H1 (cell line): ENCODE measurements around the gene GMPR2. TPM values are rescaled to one million over a fixed set of nuclear protein-coding genes. Genes with fewer than 3 reads are reported as not detected.
A peak's percentile ranks its signal among the peaks of the same experiment; 100 is the strongest.

Source experiments
- CTCF ChIA-PET: fragments of 300-600 bp; sonication (Branson Sonifier 250); formaldehyde crosslinking; loops from one replicate; lab custom pipeline; 2021; ENCODE audit not compliant: partially characterized antibody; lab: Charles Lee
- POLR2A ChIA-PET: fragments of 300-600 bp; sonication (Branson Sonifier 250); formaldehyde crosslinking; loops from one replicate; lab custom pipeline; 2021; ENCODE audit warnings: inconsistent platforms; ENCODE audit not compliant: partially characterized antibody; lab: Charles Lee
- DNase-seq, 2 experiments: peaks; one replicate each; pipeline versions ENCODE4 v3.0.0 to v3.0.0-alpha.2; 2010 to 2022; ENCODE audit warnings: low spot score in 2 of 2, low read depth in 1 of 2, mixed read lengths in 1 of 2
- FAIRE-seq: peaks from 2 replicates; lab custom pipeline; 2011; peaks lifted over from hg19 to GRCh38; lab: Jason Lieb, UNC
- H2AFZ ChIP-seq: 2 replicates; pipeline ENCODE4 v1.8.1; 2012; ENCODE audit warnings: low read length, inconsistent platforms
- H2AK5ac ChIP-seq: 2 replicates; pipeline ENCODE4 v1.6.1; 2013; ENCODE audit warnings: low read depth, low read length
- H2BK120ac ChIP-seq: replicated peaks from 2 replicates; pipeline ENCODE3; 2013; ENCODE audit warnings: low read depth, low read length, inconsistent platforms
- H2BK12ac ChIP-seq: 2 replicates; pipeline ENCODE4 v1.6.1; 2013; ENCODE audit warnings: low read depth, low read length
- H2BK15ac ChIP-seq: 2 replicates; pipeline ENCODE4 v1.6.1; 2013; ENCODE audit warnings: low read length
- H2BK20ac ChIP-seq: 2 replicates; pipeline ENCODE4 v1.6.1; 2013; ENCODE audit warnings: low read length
- H2BK5ac ChIP-seq: 2 replicates; pipeline ENCODE4 v1.6.1; 2013; ENCODE audit warnings: low read depth, low read length
- H3K14ac ChIP-seq: 2 replicates; pipeline ENCODE4 v1.6.1; 2013; ENCODE audit warnings: inconsistent platforms; ENCODE audit not compliant: insufficient read length
- H3K18ac ChIP-seq: 2 replicates; pipeline ENCODE4 v1.6.1; 2013; ENCODE audit warnings: low read length; ENCODE audit errors: extremely low read depth
- H3K23ac ChIP-seq: 2 replicates; pipeline ENCODE4 v1.6.1; 2013; ENCODE audit warnings: inconsistent platforms; ENCODE audit not compliant: insufficient read length
- H3K23me2 ChIP-seq: 2 replicates; pipeline ENCODE4 v1.6.1; 2013; ENCODE audit warnings: low read depth, low read length
- H3K27ac ChIP-seq: 2 replicates; pipeline ENCODE4 v1.6.1; 2011; ENCODE audit warnings: low read depth, low read length, inconsistent platforms
- H3K27me3 ChIP-seq, 4 experiments: replicated peaks in 1 of 4; 1 replicate in 1 of 4; 2 replicates in 3 of 4; pipeline versions ENCODE4 v1.6.1 to v1.8.1; 2011 to 2013; ENCODE audit warnings: low read length in 3 of 4, mild to moderate bottlenecking in 3 of 4, inconsistent platforms in 2 of 4, mixed read lengths in 2 of 4, moderate library complexity in 1 of 4; ENCODE audit not compliant: control insufficient read depth in 3 of 4, insufficient read depth in 3 of 4; ENCODE audit errors: extremely low read depth in 1 of 4
- H3K36me3 ChIP-seq, 4 experiments: 2 replicates each; pipeline versions ENCODE4 v1.6.1 to v1.8.1; 2011 to 2013; ENCODE audit warnings: mild to moderate bottlenecking in 4 of 4, low read length in 3 of 4, moderate library complexity in 2 of 4, control low read depth in 1 of 4, inconsistent platforms in 1 of 4; ENCODE audit not compliant: insufficient read depth in 4 of 4, control insufficient read depth in 2 of 4
- H3K4ac ChIP-seq: replicated peaks from 2 replicates; pipeline ENCODE3; 2013; ENCODE audit warnings: low read length, low read depth, mixed read lengths, inconsistent platforms; ENCODE audit not compliant: insufficient read length
- H3K4me1 ChIP-seq, 4 experiments: replicated peaks in 1 of 4; 1 replicate in 1 of 4; 2 replicates in 3 of 4; pipeline versions ENCODE4 v1.6.1 to v1.8.1; 2011 to 2013; ENCODE audit warnings: low read length in 3 of 4, inconsistent platforms in 2 of 4, mixed read lengths in 1 of 4; ENCODE audit not compliant: insufficient read depth in 4 of 4, control insufficient read depth in 3 of 4
- H3K4me2 ChIP-seq, 2 experiments: 2 replicates each; pipeline versions ENCODE4 v1.6.1 to v1.8.1; 2011 to 2013; ENCODE audit warnings: low read depth in 2 of 2, low read length in 2 of 2, control low read depth in 1 of 2, inconsistent platforms in 1 of 2, mild to moderate bottlenecking in 1 of 2; ENCODE audit not compliant: insufficient read depth in 1 of 2
- H3K4me3 ChIP-seq, 4 experiments: fragments of 200-600, 300-600 bp in 1 of 4; sonication (generic), shearing (Covaris generic), sonication (Bioruptor Twin) in 1 of 4; 2 replicates each; pipeline versions ENCODE4 v1.5.1 to v1.8.1; 2011 to 2016; ENCODE audit warnings: low read length in 4 of 4, low read depth in 3 of 4, control low read depth in 2 of 4, inconsistent platforms in 2 of 4, mild to moderate bottlenecking in 2 of 4, mixed read lengths in 1 of 4, moderate library complexity in 1 of 4; ENCODE audit not compliant: insufficient read depth in 2 of 4; ENCODE audit errors: extremely low read depth in 1 of 4
- H3K56ac ChIP-seq: replicated peaks from 2 replicates; pipeline ENCODE3; 2013; ENCODE audit warnings: low read depth, mild to moderate bottlenecking, mixed read lengths, low read length, inconsistent platforms; ENCODE audit not compliant: insufficient read length
- H3K79me1 ChIP-seq: 2 replicates; pipeline ENCODE4 v1.6.1; 2013; ENCODE audit warnings: low read depth, low read length, control low read depth
- H3K79me2 ChIP-seq, 2 experiments: 2 replicates each; pipeline versions ENCODE4 v1.6.1 to v1.8.1; 2012 to 2013; ENCODE audit warnings: low read length in 2 of 2, mild to moderate bottlenecking in 2 of 2, inconsistent platforms in 1 of 2; ENCODE audit not compliant: insufficient read depth in 2 of 2, control insufficient read depth in 1 of 2
- H3K9ac ChIP-seq, 4 experiments: replicated peaks in 1 of 4; 1 replicate in 1 of 4; 2 replicates in 3 of 4; pipeline versions ENCODE4 v1.6.1 to v1.8.1; 2011 to 2013; ENCODE audit warnings: low read depth in 3 of 4, low read length in 3 of 4, control low read depth in 2 of 4, mild to moderate bottlenecking in 2 of 4, moderate library complexity in 2 of 4, inconsistent platforms in 1 of 4; ENCODE audit errors: extremely low read depth in 1 of 4
- H3K9me3 ChIP-seq, 2 experiments: 2 replicates each; pipeline versions ENCODE4 v1.6.1 to v1.8.1; 2012 to 2013; ENCODE audit warnings: mild to moderate bottlenecking in 2 of 2, moderate library complexity in 2 of 2, control low read depth in 1 of 2, inconsistent platforms in 1 of 2, low read depth in 1 of 2, low read length in 1 of 2, mixed read lengths in 1 of 2; ENCODE audit not compliant: insufficient read depth in 2 of 2
- H4K20me1 ChIP-seq, 2 experiments: replicated peaks in 1 of 2; 2 replicates each; pipeline versions ENCODE3 to v1.8.1; 2011 to 2013; ENCODE audit warnings: inconsistent platforms in 2 of 2, low read length in 2 of 2, mild to moderate bottlenecking in 1 of 2; ENCODE audit not compliant: insufficient read depth in 2 of 2, control insufficient read depth in 1 of 2
- H4K5ac ChIP-seq: 2 replicates; pipeline ENCODE4 v1.6.1; 2013; ENCODE audit warnings: low read length, low read depth, mixed read lengths, inconsistent platforms; ENCODE audit not compliant: insufficient read length
- H4K8ac ChIP-seq: 2 replicates; pipeline ENCODE4 v1.8.0; 2013; ENCODE audit warnings: mild to moderate bottlenecking, moderate library complexity, low read length, inconsistent platforms; ENCODE audit not compliant: insufficient read depth; ENCODE audit errors: extremely low read depth
- H4K91ac ChIP-seq: replicated peaks from 2 replicates; pipeline ENCODE3; 2013; ENCODE audit warnings: low read length, mixed read lengths, inconsistent platforms; ENCODE audit not compliant: insufficient read length
- TCF12 ChIP-seq: IDR thresholded peaks from 2 replicates; pipeline ENCODE4 v1.6.1; 2011; ENCODE audit warnings: low read depth, mild to moderate bottlenecking, low read length
- USF2 ChIP-seq: IDR thresholded peaks from 2 replicates; pipeline ENCODE4 v1.6.1; 2011; ENCODE audit warnings: low read length, improper control_type of control experiment
- WGBS, 2 experiments: shearing (Covaris generic) in 1 of 2; methylation state at CpG; one replicate each; pipeline versions ENCODE4 v1.1.6 to v1.1.7; 2013 to 2015; ENCODE audit warnings: low lambda C conversion rate in 2 of 2, mixed read lengths in 2 of 2, inconsistent platforms in 1 of 2, low coverage in 1 of 2, missing lambda C conversion rate in 1 of 2; ENCODE audit not compliant: insufficient replicate concordance in 2 of 2, insufficient coverage in 1 of 2, insufficient read length in 1 of 2; ENCODE audit errors: extremely low coverage in 1 of 2, missing lambda C conversion rate in 1 of 2; 5-methylcytosine and 5-hydroxymethylcytosine counted together
- polyA plus RNA-seq, 7 experiments: library from polyadenylated mRNA; depleted of rRNA in 3 of 7; stranded (reverse) in 5 of 7; unstranded in 2 of 7; fragments of >200 nt in 5 of 7; fragments of 200-250 nt in 2 of 7; gene quantifications; 1 replicate in 5 of 7; 2 replicates in 1 of 7; 4 replicates in 1 of 7; pipeline versions ENCODE4 v1.2.1 to v1.2.3, GENCODE V29; 2011 to 2013; ENCODE audit warnings: missing spikeins in 2 of 7, mixed read lengths in 2 of 7
- total RNA-seq: library from RNA; stranded (reverse); fragmentation: NEBNext Ultra II Directional; extraction: Animal tissue kit (Norgen Biotek cat#: 25700); gene quantifications from 2 replicates; pipeline ENCODE4 v1.2.1, GENCODE V29; 2021

The GMPR2 gene
- total and polyA plus RNA-seq, 2 of the 8 experiments (the other 6 are each of a cell fraction or from before 2014, with no cell fraction given): 61.6 to 85.3 TPM

DNA sequence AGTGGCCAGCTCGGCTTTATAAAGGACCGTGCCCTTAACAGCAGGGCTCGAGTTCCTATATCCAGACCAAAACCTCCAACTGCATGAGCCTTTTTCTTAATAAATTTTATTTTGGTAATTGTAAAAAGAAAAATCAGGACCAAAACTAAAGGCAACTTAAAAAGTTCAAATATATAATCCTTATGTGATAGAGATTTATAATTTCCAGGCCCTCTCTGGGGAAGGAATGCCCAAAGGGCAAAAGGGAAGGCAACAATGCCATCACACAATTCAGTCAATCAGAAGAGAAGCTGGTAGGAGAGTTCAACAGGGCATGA lies 43.7 kb upstream of the GMPR2 start:
- Histone ChIP-seq H3K4me3 (peak overlapping the region; percentile 5 to 91 (median 81); a peak in 7 of 8 replicates), H2BK120ac (no peak overlapping the region), H2BK15ac (0 out of 2 replicates have a peak overlapping the region, but pooled peaks have one; percentile 89), H3K9ac (0 out of 7 replicates have a peak overlapping the region, but pooled peaks of 1 of the 4 experiments have one; percentile 42), H3K23ac (no peak overlapping the region), H2AK5ac (no peak overlapping the region), H3K27ac (no peak overlapping the region), H3K14ac (no peak overlapping the region), H3K4ac (no peak overlapping the region), H4K8ac (no peak overlapping the region), H2BK20ac (no peak overlapping the region), H3K23me2 (peaks cover 5% of the 10 kb centered on the region), H3K79me1 (peaks cover 12% of the 10 kb centered on the region), H2BK5ac (no peak overlapping the region), H2AFZ (no peak overlapping the region), H2BK12ac (no peak overlapping the region), H3K36me3 (peaks cover 17 to 35% (median 32%) of the 10 kb centered on the region in 4 experiments; a peak in 7 of 8 replicates), H4K20me1 (peaks cover 0 to 16% of the 10 kb centered on the region in 2 experiments), H3K4me2 (peak overlapping the region; percentile 41 to 70), H4K5ac (no peak overlapping the region), H3K4me1 (peaks cover 0 to 7% (median 4%) of the 10 kb centered on the region in 4 experiments; a peak in 6 of 7 replicates), H3K18ac (no peak overlapping the region), H3K79me2 (peaks cover 0 to 13% of the 10 kb centered on the region in 2 experiments; a peak in 2 of 4 replicates), H4K91ac (no peak overlapping the region), H3K56ac (no peak overlapping the region), H3K9me3 (no peaks in the 10 kb centered on the region), H3K27me3 (no peaks in the 10 kb centered on the region)
- ChIA-PET POLR2A (interaction anchor here (0.5 to 7.9 kb wide), 18 partner anchors 8 to 94 kb away, joined by 3 to 158 read pairs (median 4); partner anchors contain the start of genes CHMP4A, EMC9, IRF9 and MDP1), CTCF (interaction anchor here (0.8 to 4.1 kb wide), 4 partner anchors 24 to 118 kb away, joined by 3 to 16 read pairs (median 4); partner anchors contain the start of genes CHMP4A, CIDEB, DHRS1 and IRF9)
- FAIRE-seq: no peak
- DNase-seq: no peak
- 25% methylated on average over 3 of the region's 3 CpGs; no CpG with 5 or more reads in 1 of the 2 experiments for WGBS, 2 experiments
- no peak for TF ChIP-seq TCF12
- no peak for TF ChIP-seq USF2
